Mononuclear cell (primary cell): ENCODE data around the gene SLC1A2. TPM values are rescaled to one million over a fixed set of nuclear protein-coding genes. Genes with fewer than 3 reads are reported as not detected.

Source experiments
- H3K27me3 ChIP-seq: 2 replicates; pipeline ENCODE4 v1.6.0; 2011; ENCODE audit warnings: low read length, control low read depth; ENCODE audit not compliant: insufficient read depth
- H3K4me1 ChIP-seq: 2 replicates; pipeline ENCODE4 v1.5.1; 2011; ENCODE audit warnings: mild to moderate bottlenecking, low read length, control low read depth; ENCODE audit not compliant: insufficient read depth
- H3K4me3 ChIP-seq: 2 replicates; pipeline ENCODE4 v1.5.1; 2011; ENCODE audit warnings: mild to moderate bottlenecking, low read length, moderate library complexity
- H3K9me3 ChIP-seq: 2 replicates; pipeline ENCODE4 v1.5.1; 2011; ENCODE audit warnings: low read depth, mild to moderate bottlenecking, control low read depth, low read length
- total RNA-seq: library from RNA; depleted of rRNA; stranded (reverse); fragments of >200 nt; gene quantifications from one replicate; pipeline ENCODE4 v1.2.3, GENCODE V29; 2012

The SLC1A2 gene
- total RNA-seq, 1 donor: 2.0 TPM

GRCh38 chr11:35355102-35355749, 64.1 kb downstream of the SLC1A2 start:
- H3K9me3 ChIP-seq: no peaks in the 10 kb centered on the region
- no peaks in the 10 kb centered on the region for H3K27me3 ChIP-seq
- H3K4me1 ChIP-seq: no peaks in the 10 kb centered on the region
- H3K4me3 ChIP-seq: no peak overlapping the region

- Histone ChIP-seq H3K4me1 (peaks cover under 1% of the 10 kb centered on the region), H3K27me3 (no peaks in the 10 kb centered on the region), H3K9me3 (no peaks in the 10 kb centered on the region), H3K4me3 (no peak overlapping the region)
Observed at GRCh38 chr11:35354644-35355043, 64.7 kb downstream of the SLC1A2 start.

GRCh38 chr11:35352077-35352888, 67.1 kb downstream of the SLC1A2 start:
- peaks cover 22% of the 10 kb centered on the region for H3K4me1 ChIP-seq
- no peaks in the 10 kb centered on the region for H3K9me3 ChIP-seq
- H3K4me3 ChIP-seq: no peak overlapping the region
- H3K27me3 ChIP-seq: no peaks in the 10 kb centered on the region

- H3K4me1 ChIP-seq: peaks cover 35% of the 10 kb centered on the region
Observed at GRCh38 chr11:35349897-35350296, 69.5 kb downstream of the SLC1A2 start.

GRCh38 chr11:35348898-35349687, 70.3 kb downstream of the SLC1A2 start:
- no peak overlapping the region for H3K4me3 ChIP-seq
- H3K27me3 ChIP-seq: no peaks in the 10 kb centered on the region
- no peaks in the 10 kb centered on the region for H3K9me3 ChIP-seq
- H3K4me1 ChIP-seq: peaks cover 43% of the 10 kb centered on the region

More at GRCh38 chr11:35349897-35350296, 69.5 kb downstream of the SLC1A2 start:
- Histone ChIP-seq H3K4me3 (no peak overlapping the region), H3K9me3 (no peaks in the 10 kb centered on the region), H3K27me3 (no peaks in the 10 kb centered on the region)

- Histone ChIP-seq H3K27me3 (no peaks in the 10 kb centered on the region), H3K4me1 (peaks cover 50% of the 10 kb centered on the region), H3K4me3 (no peak overlapping the region), H3K9me3 (no peaks in the 10 kb centered on the region)
Observed at GRCh38 chr11:35347921-35348331, 71.4 kb downstream of the SLC1A2 start.

GRCh38 chr11:35347173-35347878, 72.0 kb downstream of the SLC1A2 start:
- Histone ChIP-seq H3K4me1 (peaks cover 52% of the 10 kb centered on the region), H3K4me3 (no peak overlapping the region), H3K9me3 (no peaks in the 10 kb centered on the region)

GRCh38 chr11:35346472-35347156, 72.7 kb downstream of the SLC1A2 start:
- H3K27me3 ChIP-seq: no peaks in the 10 kb centered on the region
- H3K9me3 ChIP-seq: no peaks in the 10 kb centered on the region
- no peak overlapping the region for H3K4me3 ChIP-seq
- peaks cover 52% of the 10 kb centered on the region for H3K4me1 ChIP-seq

More at GRCh38 chr11:35347173-35347878, 72.0 kb downstream of the SLC1A2 start:
- no peaks in the 10 kb centered on the region for H3K27me3 ChIP-seq

GRCh38 chr11:35344681-35345574, 74.4 kb downstream of the SLC1A2 start:
- no peak overlapping the region for H3K4me3 ChIP-seq
- no peaks in the 10 kb centered on the region for H3K9me3 ChIP-seq
- peaks cover 52% of the 10 kb centered on the region for H3K4me1 ChIP-seq
- H3K27me3 ChIP-seq: no peaks in the 10 kb centered on the region

- Histone ChIP-seq H3K9me3 (no peaks in the 10 kb centered on the region), H3K4me1 (peaks cover 38% of the 10 kb centered on the region), H3K27me3 (no peaks in the 10 kb centered on the region), H3K4me3 (no peak overlapping the region)
Observed at GRCh38 chr11:35343033-35343598, 76.2 kb downstream of the SLC1A2 start.

- Histone ChIP-seq H3K4me1 (peaks cover 32% of the 10 kb centered on the region), H3K27me3 (no peaks in the 10 kb centered on the region), H3K9me3 (peaks cover 4% of the 10 kb centered on the region), H3K4me3 (no peak overlapping the region)
Observed at GRCh38 chr11:35340715-35341114, 78.6 kb downstream of the SLC1A2 start.

GRCh38 chr11:35340071-35340470, 79.3 kb downstream of the SLC1A2 start:
- Histone ChIP-seq H3K4me1 (peaks cover 31% of the 10 kb centered on the region), H3K9me3 (peaks cover 4% of the 10 kb centered on the region), H3K4me3 (no peak overlapping the region), H3K27me3 (no peaks in the 10 kb centered on the region)

- Histone ChIP-seq H3K4me1 (peaks cover 31% of the 10 kb centered on the region), H3K9me3 (peaks cover 4% of the 10 kb centered on the region), H3K4me3 (no peak overlapping the region), H3K27me3 (no peaks in the 10 kb centered on the region)
Observed at GRCh38 chr11:35338921-35339320, 80.4 kb downstream of the SLC1A2 start.
